Measurements from ENCODE around the gene SLC28A1.

SLC28A1 gene

GRCh38 chr15:84942456-84942855, 58.0 kb downstream of the SLC28A1 start:
- no peak for DNase-seq

- no peak for DNase-seq
These were observed 59.8 kb downstream of the SLC28A1 start for GRCh38 chr15:84944311-84944710.

- no peak for DNase-seq
These were observed 60.4 kb downstream of the SLC28A1 start for GRCh38 chr15:84944861-84945260.

GRCh38 chr15:84946772-84947489, 62.5 kb downstream of the SLC28A1 start:
- no peak for DNase-seq

GRCh38 chr15:84947947-84948830, 63.7 kb downstream of the SLC28A1 start:
- DNase-seq: peak; percentile 96

- DNase-seq: peak; percentile 44
These were observed 64.6 kb downstream of the SLC28A1 start for GRCh38 chr15:84949043-84949442.

- peak; percentile 22 for DNase-seq
These were observed 65.5 kb downstream of the SLC28A1 start for GRCh38 chr15:84949845-84950569.

- DNase-seq: no peak
These were observed 66.2 kb downstream of the SLC28A1 start for GRCh38 chr15:84950570-84951111.

GRCh38 chr15:84951736-84952135, 67.3 kb downstream of the SLC28A1 start:
- DNase-seq: no peak

GRCh38 chr15:84953136-84953535, 68.7 kb downstream of the SLC28A1 start:
- DNase-seq: no peak

- peak; percentile 27 for DNase-seq
These were observed 69.3 kb downstream of the SLC28A1 start for GRCh38 chr15:84953726-84954125.

GRCh38 chr15:84955089-84955848, 70.8 kb downstream of the SLC28A1 start:
- DNase-seq: peak; percentile 71

GRCh38 chr15:84956199-84956598, 71.7 kb downstream of the SLC28A1 start:
- no peak for DNase-seq

GRCh38 chr15:84960391-84961113, 76.1 kb downstream of the SLC28A1 start:
- no peak for DNase-seq

- peak; percentile 64 for DNase-seq
These were observed 76.6 kb downstream of the SLC28A1 start for GRCh38 chr15:84961114-84961452.

GRCh38 chr15:84961707-84962106, 77.2 kb downstream of the SLC28A1 start:
- no peak for DNase-seq

- no peak for DNase-seq
These were observed 78.5 kb downstream of the SLC28A1 start for GRCh38 chr15:84962955-84963354.

GRCh38 chr15:84967380-84967779, 82.9 kb downstream of the SLC28A1 start:
- peak; percentile 21 for DNase-seq

GRCh38 chr15:84968301-84968700, 83.8 kb downstream of the SLC28A1 start:
- DNase-seq: no peak

- DNase-seq: no peak
These were observed 84.8 kb downstream of the SLC28A1 start for GRCh38 chr15:84969257-84969656.

- DNase-seq: no peak
These were observed 86.4 kb downstream of the SLC28A1 start for GRCh38 chr15:84970843-84971242.
